ENCODE data around the gene STEAP2.

GRCh38 chr7:90261441-90261840 lies 49.9 kb downstream of the STEAP2 start:
- TF ChIP-seq CTCF (IDR thresholded peaks at IDR 0.05; ENCODE audit: low read depth, low read length) (no peak), EZH2phosphoT487 (IDR thresholded peaks at IDR 0.05; ENCODE audit: low read depth) (no peak)

Measured in OCI-LY3 (cell line).